Activated CD4-positive, alpha-beta T cell treated with anti-CD3 and anti-CD28 coated beads, Interleukin-2, amount 10 ng/mL, durations not matched to agents 24 days and 14 days (primary cell): ENCODE results near the gene EIF2B2. TPM values are rescaled to one million over a fixed set of nuclear protein-coding genes. Genes with fewer than 3 reads are reported as not detected.

Source experiments
- DNase-seq: peaks from one replicate; pipeline ENCODE4 v3.0.0; 2022
- H3K27ac Mint-ChIP-seq: one replicate; pipeline ENCODE4 v1.8.0; 2022; ENCODE audit warnings: mild to moderate bottlenecking, mixed read lengths
- H3K27me3 Mint-ChIP-seq: one replicate; pipeline ENCODE4 v1.8.0; 2022; ENCODE audit warnings: mixed read lengths
- H3K36me3 Mint-ChIP-seq: one replicate; pipeline ENCODE4 v1.8.0; 2022; ENCODE audit warnings: low read depth, mild to moderate bottlenecking, mixed read lengths
- H3K4me1 Mint-ChIP-seq: one replicate; pipeline ENCODE4 v1.8.0; 2021; ENCODE audit warnings: mixed read lengths
- H3K4me3 Mint-ChIP-seq: one replicate; pipeline ENCODE4 v1.8.0; 2022; ENCODE audit warnings: mild to moderate bottlenecking, moderate library complexity, mixed read lengths
- H3K9me3 Mint-ChIP-seq: one replicate; pipeline ENCODE4 v1.8.0; 2021; ENCODE audit warnings: mixed read lengths
- intact Hi-C: fragments of 100-400 bp; cut with micrococcal nuclease; formaldehyde crosslinking; loops from one replicate; pipeline ENCODE4 v1.15.1; 2023
- total RNA-seq: library from RNA; stranded (reverse); gene quantifications from 2 replicates; pipeline ENCODE4 v1.2.3, GENCODE V29; 2022

Gene EIF2B2
- total RNA-seq, 1 donor from 2014 or later, result 53.3 TPM

- no peak for DNase-seq
- Mint-ChIP-seq H3K27me3 (no peaks in the 10 kb centered on the region), H3K4me3 (no peak overlapping the region), H3K9me3 (no peaks in the 10 kb centered on the region), H3K27ac (no peak overlapping the region), H3K4me1 (no peaks in the 10 kb centered on the region), H3K36me3 (peaks cover 38% of the 10 kb centered on the region)
- intact Hi-C loops, result no loop called here
Observed at GRCh38 chr14:75023108-75023507, 20.4 kb downstream of the EIF2B2 start.

GRCh38 chr14:75025082-75025481 is 22.4 kb downstream of the EIF2B2 start:
- Mint-ChIP-seq H3K9me3 (no peaks in the 10 kb centered on the region), H3K36me3 (peaks cover 32% of the 10 kb centered on the region), H3K27me3 (no peaks in the 10 kb centered on the region), H3K4me1 (no peaks in the 10 kb centered on the region), H3K4me3 (no peak overlapping the region), H3K27ac (no peak overlapping the region)
- intact Hi-C loops, result no loop called here
- DNase-seq, result no peak

GRCh38 chr14:75025876-75026275 is 23.2 kb downstream of the EIF2B2 start:
- no peaks in the 10 kb centered on the region for H3K4me1 Mint-ChIP-seq
- H3K4me3 Mint-ChIP-seq, result no peak overlapping the region
- H3K36me3 Mint-ChIP-seq, result peaks cover 36% of the 10 kb centered on the region
- intact Hi-C loops, result no loop called here
- H3K9me3 Mint-ChIP-seq, result no peaks in the 10 kb centered on the region
- DNase-seq, result no peak
- no peaks in the 10 kb centered on the region for H3K27me3 Mint-ChIP-seq
- no peak overlapping the region for H3K27ac Mint-ChIP-seq

- no peak for DNase-seq
- Mint-ChIP-seq H3K36me3 (peaks cover 32% of the 10 kb centered on the region), H3K4me1 (no peaks in the 10 kb centered on the region), H3K27me3 (no peaks in the 10 kb centered on the region), H3K27ac (no peak overlapping the region), H3K4me3 (no peak overlapping the region), H3K9me3 (no peaks in the 10 kb centered on the region)
- intact Hi-C loops, result no loop called here
Observed at GRCh38 chr14:75030147-75030546, 27.4 kb downstream of the EIF2B2 start.

GRCh38 chr14:75032939-75033338 is 30.2 kb downstream of the EIF2B2 start:
- DNase-seq, result no peak
- Mint-ChIP-seq H3K36me3 (peaks cover 47% of the 10 kb centered on the region), H3K4me3 (no peak overlapping the region), H3K27me3 (no peaks in the 10 kb centered on the region), H3K27ac (no peak overlapping the region), H3K9me3 (no peaks in the 10 kb centered on the region), H3K4me1 (no peaks in the 10 kb centered on the region)
- intact Hi-C loops, result no loop called here

GRCh38 chr14:75040507-75040906 is 37.8 kb downstream of the EIF2B2 start:
- Mint-ChIP-seq H3K27me3 (no peaks in the 10 kb centered on the region), H3K4me1 (peaks cover 11% of the 10 kb centered on the region), H3K27ac (no peak overlapping the region), H3K36me3 (peaks cover 44% of the 10 kb centered on the region), H3K4me3 (no peak overlapping the region), H3K9me3 (no peaks in the 10 kb centered on the region)
- intact Hi-C loops, result no loop called here
- no peak for DNase-seq

- Mint-ChIP-seq H3K4me3 (no peak overlapping the region), H3K4me1 (peaks cover 14% of the 10 kb centered on the region), H3K9me3 (no peaks in the 10 kb centered on the region), H3K36me3 (peaks cover 40% of the 10 kb centered on the region), H3K27ac (no peak overlapping the region), H3K27me3 (no peaks in the 10 kb centered on the region)
- no peak for DNase-seq
- intact Hi-C loops, result no loop called here
Observed at GRCh38 chr14:75040959-75041358, 38.2 kb downstream of the EIF2B2 start.

- intact Hi-C loops, result no loop called here
- no peak for DNase-seq
- H3K4me1 Mint-ChIP-seq, result peaks cover 19% of the 10 kb centered on the region
- peaks cover 41% of the 10 kb centered on the region for H3K36me3 Mint-ChIP-seq
- no peaks in the 10 kb centered on the region for H3K9me3 Mint-ChIP-seq
- no peaks in the 10 kb centered on the region for H3K27me3 Mint-ChIP-seq
- no peak overlapping the region for H3K27ac Mint-ChIP-seq
- no peak overlapping the region for H3K4me3 Mint-ChIP-seq
Observed at GRCh38 chr14:75041613-75042012, 38.9 kb downstream of the EIF2B2 start.

GRCh38 chr14:75042035-75042434 is 39.3 kb downstream of the EIF2B2 start:
- peaks cover 22% of the 10 kb centered on the region for H3K4me1 Mint-ChIP-seq
- no peaks in the 10 kb centered on the region for H3K9me3 Mint-ChIP-seq
- no peak overlapping the region for H3K4me3 Mint-ChIP-seq
- H3K27ac Mint-ChIP-seq, result no peak overlapping the region
- peaks cover 39% of the 10 kb centered on the region for H3K36me3 Mint-ChIP-seq
- intact Hi-C loops, result no loop called here
- DNase-seq, result no peak
- no peaks in the 10 kb centered on the region for H3K27me3 Mint-ChIP-seq

GRCh38 chr14:75044322-75044721 is 41.6 kb downstream of the EIF2B2 start:
- no peak overlapping the region for H3K4me3 Mint-ChIP-seq
- no peak overlapping the region for H3K27ac Mint-ChIP-seq
- peaks cover 46% of the 10 kb centered on the region for H3K36me3 Mint-ChIP-seq

GRCh38 chr14:75044752-75045151 is 42.0 kb downstream of the EIF2B2 start:
- no peak overlapping the region for H3K4me3 Mint-ChIP-seq
- intact Hi-C loops, result loop anchor here (5.0 kb wide), 1 partner anchor 32 kb away; no protein-coding TSS in a partner anchor
- no peak for DNase-seq
- no peaks in the 10 kb centered on the region for H3K27me3 Mint-ChIP-seq
- H3K27ac Mint-ChIP-seq, result no peak overlapping the region
- H3K4me1 Mint-ChIP-seq, result peaks cover 38% of the 10 kb centered on the region
- no peaks in the 10 kb centered on the region for H3K9me3 Mint-ChIP-seq
- H3K36me3 Mint-ChIP-seq, result peaks cover 49% of the 10 kb centered on the region

More at GRCh38 chr14:75044322-75044721, 41.6 kb downstream of the EIF2B2 start:
- Mint-ChIP-seq H3K27me3 (no peaks in the 10 kb centered on the region), H3K4me1 (peaks cover 37% of the 10 kb centered on the region), H3K9me3 (no peaks in the 10 kb centered on the region)
- no peak for DNase-seq
- intact Hi-C loops, result no loop called here

GRCh38 chr14:75046275-75046674 is 43.6 kb downstream of the EIF2B2 start:
- H3K9me3 Mint-ChIP-seq, result no peaks in the 10 kb centered on the region
- H3K4me3 Mint-ChIP-seq, result no peak overlapping the region
- intact Hi-C loops, result loop anchor here (5.0 kb wide), 1 partner anchor 34 kb away; no protein-coding TSS in a partner anchor
- H3K36me3 Mint-ChIP-seq, result peaks cover 47% of the 10 kb centered on the region
- H3K4me1 Mint-ChIP-seq, result peaks cover 47% of the 10 kb centered on the region
- no peak overlapping the region for H3K27ac Mint-ChIP-seq
- DNase-seq, result no peak
- no peaks in the 10 kb centered on the region for H3K27me3 Mint-ChIP-seq

GRCh38 chr14:75046899-75047298 is 44.2 kb downstream of the EIF2B2 start:
- peak overlapping the region; percentile 81 for H3K27ac Mint-ChIP-seq
- H3K4me3 Mint-ChIP-seq, result peak overlapping the region; percentile 13
- peaks cover 47% of the 10 kb centered on the region for H3K36me3 Mint-ChIP-seq
- no peaks in the 10 kb centered on the region for H3K27me3 Mint-ChIP-seq
- H3K4me1 Mint-ChIP-seq, result peaks cover 51% of the 10 kb centered on the region
- no peak for DNase-seq
- intact Hi-C loops, result loop anchor here (5.0 kb wide), 1 partner anchor 35 kb away; no protein-coding TSS in a partner anchor
- H3K9me3 Mint-ChIP-seq, result no peaks in the 10 kb centered on the region

- H3K27me3 Mint-ChIP-seq, result no peaks in the 10 kb centered on the region
- intact Hi-C loops, result loop anchor here (5.0 kb wide), 1 partner anchor 35 kb away; no protein-coding TSS in a partner anchor
- H3K27ac Mint-ChIP-seq, result no peak overlapping the region
- peaks cover 52% of the 10 kb centered on the region for H3K4me1 Mint-ChIP-seq
- H3K36me3 Mint-ChIP-seq, result peaks cover 44% of the 10 kb centered on the region
- H3K4me3 Mint-ChIP-seq, result no peak overlapping the region
- H3K9me3 Mint-ChIP-seq, result no peaks in the 10 kb centered on the region
- no peak for DNase-seq
Observed at GRCh38 chr14:75047506-75047905, 44.8 kb downstream of the EIF2B2 start.

GRCh38 chr14:75048101-75048500 is 45.4 kb downstream of the EIF2B2 start:
- Mint-ChIP-seq H3K36me3 (peaks cover 50% of the 10 kb centered on the region), H3K9me3 (no peaks in the 10 kb centered on the region), H3K27me3 (no peaks in the 10 kb centered on the region), H3K4me1 (peaks cover 58% of the 10 kb centered on the region), H3K4me3 (no peak overlapping the region), H3K27ac (no peak overlapping the region)
- no peak for DNase-seq
- intact Hi-C loops, result loop anchor here (5.0 kb wide), 1 partner anchor 36 kb away; no protein-coding TSS in a partner anchor
